Fibroblast of peridontal ligament (primary cell): ENCODE data around the gene INSYN2B.

Source experiments
- DNase-seq: peaks from one replicate; pipeline ENCODE4 v3.0.0-alpha.2; 2010; ENCODE audit errors: extremely low read depth

Gene INSYN2B

DNA sequence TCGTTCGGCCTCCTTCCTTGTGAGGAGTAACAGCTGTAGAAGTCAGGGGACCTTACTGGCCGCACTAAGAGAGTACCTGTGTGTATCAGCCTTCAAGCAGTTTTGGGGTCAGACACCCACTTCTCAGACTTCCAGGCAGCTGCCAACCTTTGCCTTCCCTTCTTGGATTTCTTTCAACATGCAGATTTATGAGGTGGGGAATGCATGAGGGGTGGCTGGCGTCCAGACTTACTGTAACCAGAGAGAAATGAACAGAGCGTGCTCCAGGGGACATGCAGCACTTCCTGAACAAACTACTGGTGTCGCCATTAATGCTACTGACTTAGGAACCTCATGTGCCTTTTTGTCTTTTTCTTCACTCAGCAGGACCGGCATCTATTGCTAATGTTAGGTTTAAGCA, 46.7 kb downstream of the INSYN2B start:
- DNase-seq: no peak

DNA sequence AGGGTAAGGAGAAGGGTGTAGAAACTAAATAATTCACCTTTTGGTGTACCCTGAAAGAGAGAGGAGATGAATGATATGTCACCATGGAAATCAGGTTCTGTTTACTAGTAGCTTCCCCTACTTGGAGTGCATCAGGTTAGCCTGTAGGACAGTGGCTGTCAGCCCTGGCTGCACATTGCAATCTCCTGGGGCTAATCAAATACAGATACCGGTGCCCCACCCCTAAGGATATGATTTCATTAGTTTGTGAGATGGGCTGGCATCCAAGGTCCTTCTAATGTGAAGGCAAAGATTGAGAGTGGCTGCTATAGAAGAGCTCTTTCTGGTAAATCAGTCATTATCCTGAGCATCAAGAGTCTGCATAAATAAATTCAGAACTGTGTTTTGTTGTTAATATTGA, 47.2 kb downstream of the INSYN2B start:
- no peak for DNase-seq

DNA sequence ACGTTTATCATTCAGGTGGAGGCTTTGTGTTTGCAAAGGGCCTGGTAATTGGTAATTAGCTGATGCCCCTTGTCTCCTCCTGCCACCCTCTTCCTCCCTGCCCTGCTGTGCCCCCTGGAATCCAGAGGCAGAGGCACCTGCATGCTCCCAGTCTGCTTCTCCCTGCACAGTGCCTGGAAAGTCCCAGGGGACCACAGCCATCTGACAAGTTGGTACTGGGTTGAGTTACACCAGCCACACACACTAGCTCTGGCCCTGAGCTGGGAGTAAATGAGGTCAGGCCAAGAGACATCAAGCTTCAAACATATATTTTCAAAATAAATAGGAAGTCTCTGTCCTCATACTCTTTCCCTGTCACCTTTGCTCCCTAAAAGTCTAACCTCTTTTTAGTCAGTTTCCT, 56.3 kb downstream of the INSYN2B start:
- DNase-seq: no peak

DNA sequence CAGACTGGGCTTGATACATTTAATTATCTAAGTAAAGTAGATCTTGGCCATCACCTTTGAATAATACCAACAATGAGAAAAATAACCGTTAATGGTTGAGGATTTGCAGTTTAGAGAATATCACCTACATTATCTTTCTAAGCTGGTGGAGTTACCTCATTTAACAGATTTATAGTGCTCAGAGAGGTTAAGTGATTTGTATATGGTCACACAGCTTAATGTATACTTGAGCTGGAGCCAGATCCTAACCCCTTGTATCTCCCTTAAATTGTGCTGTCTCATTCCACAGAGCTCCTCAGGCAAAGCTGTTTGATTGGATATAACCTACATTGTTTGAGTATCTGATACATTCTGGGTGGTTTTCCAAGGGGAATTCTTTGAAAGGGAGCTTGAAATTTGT, 57.8 kb downstream of the INSYN2B start:
- no peak for DNase-seq

DNA sequence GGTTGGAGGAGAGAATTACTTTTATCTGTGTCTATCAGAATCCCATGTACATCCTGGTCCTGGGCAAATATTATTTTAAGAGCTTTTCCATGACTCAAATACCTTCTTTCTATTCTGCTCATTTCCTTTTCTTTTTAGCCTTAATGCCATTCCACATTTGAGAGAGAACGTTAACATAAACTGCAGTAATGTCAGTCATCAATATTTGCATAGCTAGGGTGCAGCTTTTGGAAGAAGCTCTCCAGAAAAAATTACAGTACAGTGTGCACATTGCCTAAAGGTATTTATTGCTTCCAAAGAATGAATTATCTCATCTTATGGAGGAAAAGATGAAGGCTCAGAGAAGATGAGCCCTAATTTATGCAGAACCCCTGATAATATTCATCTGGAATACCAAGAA, 58.3 kb downstream of the INSYN2B start:
- DNase-seq: no peak

DNA sequence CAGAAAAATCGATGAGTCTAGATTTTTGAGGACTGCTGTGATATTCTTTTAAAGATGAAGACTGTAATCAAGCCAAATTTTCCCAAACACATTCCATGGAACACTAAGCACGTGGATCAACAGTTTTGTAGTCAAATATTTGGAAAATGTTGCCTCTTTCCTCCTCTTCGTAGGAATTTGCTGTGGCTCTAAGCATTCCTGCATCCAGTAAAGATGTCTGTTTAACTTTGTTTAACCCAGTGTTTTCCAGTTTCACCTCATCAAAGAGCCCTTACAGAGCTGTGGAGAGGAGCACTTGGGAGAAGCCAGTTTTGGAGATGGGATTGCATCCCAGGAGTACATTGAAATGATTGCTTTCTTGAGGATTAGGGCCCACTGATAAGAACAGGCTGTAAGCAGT, 58.9 kb downstream of the INSYN2B start:
- no peak for DNase-seq

DNA sequence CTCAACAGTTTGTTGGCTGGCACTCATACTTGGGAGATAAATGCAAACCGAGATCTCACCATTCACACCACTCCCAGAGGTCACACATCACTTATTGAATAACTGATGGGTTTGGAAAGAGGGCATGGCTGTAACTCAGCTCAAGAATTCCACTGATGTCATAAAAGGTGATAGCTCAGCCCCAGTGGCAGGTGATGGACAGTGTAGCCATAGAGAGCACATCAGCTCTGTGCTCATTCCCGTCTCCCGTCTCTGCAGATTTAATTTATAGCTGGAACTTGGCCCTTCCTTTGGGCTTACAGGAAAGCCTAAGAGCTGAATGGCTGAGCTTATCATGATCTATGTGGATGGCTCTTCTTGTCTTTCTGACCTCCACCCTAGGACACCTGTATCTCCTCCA, 59.8 kb downstream of the INSYN2B start:
- DNase-seq: no peak

DNA sequence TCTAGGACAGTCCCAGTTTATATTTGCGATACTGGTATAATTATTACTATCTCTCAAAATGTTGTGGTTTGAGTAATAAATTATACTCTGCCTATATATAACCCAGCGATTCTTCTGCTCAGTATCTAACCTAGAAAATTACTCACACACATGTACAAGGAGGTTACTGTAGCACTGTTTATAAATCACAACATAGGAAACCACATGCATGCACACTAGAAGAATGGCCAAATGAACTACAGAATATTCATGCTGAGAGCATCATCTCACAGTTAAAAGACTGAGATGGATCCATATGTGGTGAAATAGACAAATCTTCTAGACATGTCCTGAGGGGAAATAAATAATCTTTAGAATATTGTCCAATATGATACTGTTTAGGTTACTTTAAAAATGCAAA, 62.1 kb downstream of the INSYN2B start:
- no peak for DNase-seq

DNA sequence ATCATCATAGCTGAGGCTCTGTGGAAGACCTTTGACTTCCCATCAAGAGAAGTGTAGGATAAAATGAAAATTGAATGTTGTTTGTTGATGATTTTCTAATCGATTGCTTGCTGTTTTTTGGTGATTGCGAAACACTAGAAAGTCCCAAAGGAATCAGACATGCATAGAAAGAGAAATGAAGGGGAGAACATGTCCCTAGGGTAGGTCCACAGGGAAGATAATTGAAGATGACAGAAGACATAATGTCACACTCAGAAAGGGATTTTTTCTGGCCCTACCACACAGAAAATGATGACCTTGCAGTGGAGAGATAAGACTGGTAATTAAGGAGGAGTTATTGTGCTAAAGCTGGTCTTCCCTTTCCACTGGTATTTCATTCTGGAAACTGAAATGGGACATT, 62.8 kb downstream of the INSYN2B start:
- DNase-seq: no peak

DNA sequence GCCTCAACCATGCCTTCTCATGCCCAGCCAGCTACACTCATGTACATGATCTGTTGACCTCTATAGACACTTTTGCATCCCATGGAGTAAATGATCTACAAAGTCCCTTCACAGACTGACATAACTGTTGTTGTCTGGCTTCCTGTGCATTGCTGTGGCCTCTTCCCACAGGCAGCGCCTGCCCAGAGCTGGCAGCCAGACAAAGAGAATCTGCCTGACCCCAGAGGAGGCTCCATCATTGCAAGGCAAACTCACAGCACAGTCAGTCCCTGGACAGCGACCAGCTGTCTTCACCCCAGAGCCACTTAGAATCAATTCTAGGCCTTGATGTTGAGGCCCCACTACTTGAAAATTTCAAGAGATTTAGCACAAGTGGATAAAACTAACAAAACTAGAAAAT, 65.5 kb downstream of the INSYN2B start:
- peak; percentile 42 for DNase-seq

DNA sequence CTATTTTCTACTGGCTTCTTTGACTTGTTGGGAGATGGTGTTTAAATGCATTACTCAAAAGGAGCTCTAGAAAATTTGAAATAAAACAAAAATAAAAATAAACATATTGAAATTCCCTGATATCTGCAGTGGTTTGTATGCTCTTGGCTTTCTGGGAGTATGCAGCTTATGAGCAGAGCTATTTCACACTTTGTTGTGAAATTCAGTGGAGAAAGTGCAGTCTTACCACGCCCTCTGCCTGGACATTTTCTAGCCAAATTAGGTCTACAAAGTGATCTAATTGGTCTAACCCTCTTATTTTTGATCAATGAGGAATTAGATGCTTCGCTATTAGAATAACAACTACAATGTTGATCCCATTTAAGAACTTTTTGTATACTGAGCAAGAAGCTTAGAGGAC, 66.8 kb downstream of the INSYN2B start:
- DNase-seq: no peak

DNA sequence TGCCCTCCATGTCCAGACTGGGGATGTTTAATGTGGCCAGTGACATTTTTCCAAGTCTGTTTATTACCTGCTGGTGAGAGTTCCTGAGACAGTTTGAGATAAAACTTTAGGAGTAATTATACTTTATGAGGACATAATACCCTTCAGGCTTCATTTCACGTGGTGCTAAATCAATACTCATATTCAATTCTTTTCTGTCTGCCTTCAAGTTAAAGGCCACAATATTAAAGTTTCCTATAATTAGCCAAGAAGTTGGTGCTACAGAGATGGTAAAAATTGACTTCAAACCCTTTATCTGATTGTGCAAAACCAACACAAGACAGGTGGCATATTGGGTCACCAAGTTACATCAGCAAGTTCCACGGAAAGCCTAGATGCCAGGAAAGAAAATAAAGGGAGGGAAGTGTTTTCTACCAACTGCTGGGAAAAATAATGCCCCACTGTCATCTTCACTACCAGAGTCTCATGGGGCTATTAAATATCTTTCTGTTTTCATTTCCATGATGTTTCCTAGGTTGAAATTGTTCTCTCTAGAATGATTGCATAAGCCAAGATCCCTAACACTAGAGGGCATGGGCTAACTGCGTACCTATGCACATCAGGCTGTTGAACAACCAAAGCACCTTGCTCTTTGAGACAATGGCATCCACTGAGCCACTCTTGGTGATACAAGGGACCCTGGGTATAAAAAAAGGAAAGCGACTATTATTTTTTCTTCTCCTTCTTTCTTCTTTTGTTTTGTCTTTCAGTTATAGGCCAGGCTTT, 68.7 kb downstream of the INSYN2B start:
- DNase-seq: no peak

DNA sequence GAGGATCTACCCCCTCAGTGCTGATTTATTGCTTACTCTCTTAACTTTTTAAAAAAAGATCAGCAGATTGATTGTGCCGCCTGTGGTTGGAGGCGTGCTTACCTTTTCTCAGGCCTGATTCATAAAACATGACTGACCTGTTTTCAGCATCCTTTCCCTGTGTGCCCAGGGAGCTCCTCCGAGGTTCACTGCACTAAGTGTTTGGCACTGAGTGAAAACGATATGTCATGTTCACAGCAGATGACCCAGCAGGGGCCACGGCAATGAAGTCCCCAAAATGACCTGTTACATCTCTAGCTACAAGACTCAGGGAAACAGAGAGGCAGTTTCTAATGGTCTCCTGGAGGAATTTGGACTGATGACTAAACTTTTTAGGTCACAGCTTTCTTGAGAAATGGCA, 69.9 kb downstream of the INSYN2B start:
- no peak for DNase-seq

DNA sequence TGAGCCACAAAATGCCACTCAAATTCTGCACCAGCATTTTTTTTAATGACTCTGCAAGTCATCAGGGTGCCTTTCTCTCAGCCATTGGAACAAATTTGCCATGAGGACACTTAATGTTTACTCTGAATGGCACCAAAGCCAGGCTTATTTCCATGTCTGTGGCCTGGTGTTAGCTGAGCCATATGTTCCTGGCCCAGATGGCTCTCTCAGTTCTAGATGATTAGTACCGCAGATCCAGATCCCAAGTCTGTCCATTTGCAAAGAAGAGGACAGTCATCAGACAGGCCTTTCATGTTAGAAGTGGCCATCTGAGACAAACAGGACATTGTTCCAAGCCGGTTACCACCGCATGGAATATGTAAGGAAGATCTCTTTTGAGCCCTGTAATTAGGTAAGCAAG, 70.3 kb downstream of the INSYN2B start:
- DNase-seq: no peak

DNA sequence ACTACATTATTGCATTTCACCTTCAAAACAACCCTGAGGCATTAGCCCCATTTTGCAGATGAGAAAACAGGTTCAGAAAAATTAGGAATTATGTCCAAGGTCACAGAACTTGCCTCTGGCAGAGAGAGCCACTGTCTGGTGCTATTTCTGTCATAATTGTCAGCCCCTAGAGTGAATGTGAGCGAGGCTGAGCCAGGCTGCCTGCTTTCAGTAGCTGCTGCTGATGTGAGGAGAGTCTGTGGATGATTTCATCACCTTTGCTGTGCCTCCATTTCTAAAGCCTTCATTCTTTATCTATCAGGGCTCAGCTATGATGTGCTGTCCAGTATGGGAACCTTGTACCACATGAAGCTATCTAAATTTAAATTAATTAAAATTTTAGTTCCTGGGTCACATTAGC, 71.4 kb downstream of the INSYN2B start:
- DNase-seq: no peak

DNA sequence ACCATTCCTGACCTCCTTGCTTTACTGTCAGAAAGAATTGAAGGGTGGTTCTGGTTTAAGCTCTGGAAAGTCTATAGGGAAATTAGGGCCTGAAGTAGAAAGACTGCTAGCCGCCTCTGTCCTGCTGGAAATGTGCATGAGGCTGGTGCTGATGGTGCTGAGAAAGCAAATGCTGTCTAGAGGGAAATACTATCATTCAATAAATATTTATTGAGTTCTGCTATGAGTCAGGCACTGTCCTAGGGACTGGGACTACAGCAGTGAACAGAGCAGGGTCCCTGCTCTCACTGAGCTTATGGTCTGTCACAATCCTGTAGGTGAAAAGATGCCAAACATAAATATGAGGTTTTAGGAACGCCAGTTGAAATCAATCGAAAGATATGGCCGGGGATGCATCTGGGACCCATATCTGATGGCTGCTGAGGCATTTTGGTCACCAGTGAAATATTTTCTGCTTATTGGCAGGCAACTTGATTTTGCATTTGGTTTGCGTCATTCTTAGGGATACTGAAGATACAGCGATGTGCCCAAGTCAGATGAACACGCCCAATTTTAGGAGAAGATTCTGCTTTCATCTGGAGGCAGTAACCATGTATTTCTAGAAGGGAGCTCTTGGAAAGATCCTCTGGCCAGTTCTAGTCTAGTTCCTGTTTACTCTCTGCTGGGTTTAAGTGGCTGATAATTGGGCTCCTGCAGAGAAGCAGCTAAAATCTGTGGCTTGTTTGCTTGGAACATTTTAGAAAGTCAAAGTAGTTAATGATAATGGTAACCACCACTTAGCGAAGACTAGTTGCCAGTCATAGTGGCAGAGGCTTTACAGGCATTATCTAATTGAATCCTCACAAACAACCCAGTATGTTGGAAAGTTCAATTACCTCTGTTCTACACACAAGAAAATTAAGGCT, 73.3 kb downstream of the INSYN2B start:
- DNase-seq: peak; percentile 53

DNA sequence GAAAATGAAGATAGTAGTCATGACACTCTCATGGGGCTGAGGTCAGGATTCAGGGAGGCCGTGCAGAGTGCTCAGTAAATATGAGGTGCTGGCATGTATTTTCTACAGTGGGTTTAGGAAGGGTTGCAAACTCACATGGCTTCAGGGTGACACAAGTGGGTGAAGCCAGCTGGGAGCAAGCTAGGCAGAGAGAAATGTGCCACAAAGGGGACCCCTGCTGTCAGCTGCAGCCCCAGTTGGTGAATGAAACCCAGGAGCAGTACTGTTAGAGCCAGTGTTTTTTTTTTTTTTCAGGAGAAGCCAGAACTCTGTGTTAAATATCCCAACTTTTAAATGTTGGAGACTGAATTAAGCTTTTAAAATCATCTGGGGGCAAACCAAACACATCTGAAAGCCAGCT, 75.3 kb downstream of the INSYN2B start:
- no peak for DNase-seq

DNA sequence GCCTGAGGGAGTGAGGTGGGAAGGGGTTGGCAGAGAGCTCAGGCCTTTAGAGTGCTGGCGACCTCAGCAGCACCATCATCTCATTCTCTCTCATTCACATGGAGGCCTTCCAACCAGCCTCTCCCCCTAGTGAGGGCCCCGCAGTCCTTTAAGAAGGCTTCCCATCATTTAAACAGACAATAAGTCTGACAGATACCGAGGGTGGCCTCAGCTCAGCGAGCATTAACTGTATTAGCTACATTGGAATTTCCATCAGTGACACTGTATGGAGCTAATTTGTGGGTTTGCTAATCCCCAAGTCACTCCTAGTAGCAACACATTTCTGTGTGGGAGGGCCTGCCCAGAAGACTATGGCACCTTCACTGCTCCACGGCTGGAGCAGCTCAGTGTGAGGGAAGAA, 75.8 kb downstream of the INSYN2B start:
- DNase-seq: no peak

DNA sequence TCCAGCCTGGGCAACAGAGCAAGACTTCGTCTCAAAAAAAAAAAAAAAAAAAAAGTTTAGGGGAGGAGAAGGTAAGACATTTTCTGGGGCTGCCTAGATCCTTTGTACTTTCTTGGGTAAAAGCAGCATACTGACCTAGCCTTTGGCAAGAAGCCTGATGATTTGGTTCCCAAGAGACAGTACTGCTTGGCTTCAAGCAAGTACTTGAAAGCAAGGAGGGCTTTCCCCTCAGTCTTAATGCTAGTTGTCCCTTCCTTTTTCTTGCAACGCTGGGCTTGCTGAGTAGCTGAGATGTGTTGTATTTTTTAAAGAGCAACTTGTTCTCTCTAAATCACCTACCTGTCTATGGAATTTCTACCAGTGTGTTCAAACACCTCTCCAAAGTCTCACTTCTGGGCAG, 76.2 kb downstream of the INSYN2B start:
- DNase-seq: peak; percentile 85

DNA sequence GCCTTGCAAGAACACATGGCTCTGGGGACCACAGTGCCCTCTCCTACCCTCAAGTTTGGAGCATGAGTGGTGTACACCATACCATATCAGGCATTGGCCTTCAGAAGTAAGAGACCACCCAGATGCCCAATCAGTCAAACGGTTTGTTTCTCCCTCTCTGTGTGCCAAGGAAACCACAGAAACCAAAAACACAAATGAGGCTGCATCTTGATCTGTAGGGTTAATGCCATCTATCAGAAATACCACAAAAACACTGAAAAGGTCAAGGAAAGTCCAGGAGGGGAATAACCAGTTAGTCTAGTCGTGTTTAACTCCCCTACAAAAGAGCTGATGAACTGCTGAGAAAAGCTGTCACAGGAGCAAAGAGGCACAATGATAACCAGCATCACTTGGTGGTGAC, 78.4 kb downstream of the INSYN2B start:
- DNase-seq: no peak

DNA sequence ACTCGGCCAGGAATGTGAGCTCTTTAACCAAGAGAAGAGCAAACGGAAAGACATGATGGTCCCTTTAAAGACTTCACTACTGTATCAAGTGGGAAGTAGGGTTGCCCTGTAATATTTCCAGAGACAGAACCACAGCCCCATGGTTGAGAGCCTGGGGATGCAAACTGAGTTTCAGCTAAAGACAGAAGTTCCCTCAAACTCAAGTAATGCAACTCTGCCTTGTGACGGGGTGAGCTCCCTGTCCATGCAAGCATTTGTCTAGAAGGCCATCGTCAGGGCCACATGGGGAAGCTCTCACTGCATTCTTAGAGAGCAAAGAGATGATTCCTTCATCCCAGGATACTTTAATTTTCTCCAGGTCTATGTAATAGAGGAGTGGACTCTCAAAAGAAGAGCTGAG, 82.8 kb downstream of the INSYN2B start:
- DNase-seq: no peak

DNA sequence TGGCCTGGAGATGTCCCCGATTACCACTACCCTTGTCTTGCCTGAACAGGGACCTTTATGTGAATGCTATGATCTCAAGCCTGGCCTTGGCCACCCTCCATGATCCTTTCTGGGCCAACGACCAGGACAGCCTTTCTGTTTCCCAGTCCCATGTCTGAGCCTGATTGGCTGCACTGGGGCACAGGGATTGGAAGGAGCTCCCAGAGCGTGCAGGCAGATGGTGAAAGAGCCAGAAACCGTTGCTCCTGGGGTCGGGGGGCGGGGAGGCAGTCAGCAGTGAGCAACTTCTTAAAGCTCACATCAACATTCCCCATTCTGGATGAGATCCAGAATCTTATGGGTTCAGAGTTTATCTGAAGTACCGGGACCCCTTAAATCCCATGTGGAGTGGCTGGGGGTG, 84.4 kb downstream of the INSYN2B start:
- DNase-seq: peak; percentile 57

DNA sequence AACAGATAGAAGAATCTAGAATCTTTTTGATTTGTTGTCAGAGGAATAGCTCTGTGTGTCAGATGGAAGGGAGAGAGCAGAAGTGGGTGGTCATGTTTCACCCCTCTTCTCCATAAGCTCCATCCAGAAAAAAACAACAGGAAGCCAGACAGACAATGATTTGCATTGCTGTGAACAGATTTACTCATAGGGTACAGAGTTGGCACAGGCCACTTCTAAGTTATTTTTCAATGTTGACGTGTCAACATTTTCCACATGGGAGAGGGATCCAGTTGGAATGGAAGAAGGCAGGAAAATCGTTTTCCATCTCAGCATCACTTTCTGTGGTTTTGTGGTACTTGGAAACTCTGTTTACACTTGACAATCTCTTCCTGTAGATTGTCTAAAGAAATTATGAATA, 86.7 kb downstream of the INSYN2B start:
- peak; percentile 45 for DNase-seq
